Ovary (tissue), 9 donors: ENCODE data around the gene CAMSAP1. TPM values are rescaled to one million over a fixed set of nuclear protein-coding genes. Genes with fewer than 3 reads are reported as not detected.

ENCODE experiments used
- DNase-seq, 5 donors: peaks; one replicate each; pipeline ENCODE4 v3.0.0-alpha.2; 2019 to 2020
- H3K27ac ChIP-seq, 2 donors: fragments of 200-600 bp; one replicate each; pipeline versions ENCODE4 v1.5.1 to v1.8.0; 2019 to 2022
- H3K27me3 ChIP-seq: fragments of 200-600 bp; one replicate; pipeline ENCODE4 v1.8.0; 2022
- H3K36me3 ChIP-seq: fragments of 200-600 bp; sonication (generic); one replicate; pipeline ENCODE4 v1.5.1; 2019
- H3K4me1 ChIP-seq: one replicate; pipeline ENCODE4 v1.8.1; 2013; ENCODE audit warnings: mild to moderate bottlenecking, moderate library complexity; ENCODE audit not compliant: insufficient read depth
- H3K4me3 ChIP-seq: fragments of 200-600 bp; sonication (generic); one replicate; pipeline ENCODE4 v1.5.1; 2017
- H3K9me3 ChIP-seq, 2 donors: fragments of 200-600 bp in 1 of 2; sonication (generic) in 1 of 2; one replicate each; pipeline versions ENCODE4 v1.5.1 to v1.8.1; 2013 to 2019; ENCODE audit warnings: mild to moderate bottlenecking in 1 of 2, moderate library complexity in 1 of 2
- EP300 ChIP-seq: sonication (generic); formaldehyde crosslinking; IDR thresholded peaks from one replicate; pipeline ENCODE4 v1.6.1; 2017; ENCODE audit warnings: antibody characterized with exemption
- POLR2A ChIP-seq: fragments of 450-650 bp; IDR thresholded peaks from one replicate; pipeline ENCODE4 v1.6.1; 2017; ENCODE audit warnings: antibody characterized with exemption, mild to moderate bottlenecking, moderate library complexity
- WGBS, 3 donors: extraction: QIAGEN DNeasy Blood & Tissue Kit in 1 of 3; methylation state at CpG; one replicate each; pipeline versions ENCODE4 v1.1.5 to v1.1.7; 2013 to 2017; 5-methylcytosine and 5-hydroxymethylcytosine counted together
- intact Hi-C, 4 donors: fragments of 100-400 bp; cut with DNase I; formaldehyde crosslinking; loops; one replicate each; pipeline versions ENCODE4 v1.11.0 to v1.15.1; 2022 to 2023
- polyA plus RNA-seq, 2 donors: library from polyadenylated mRNA; stranded (reverse); fragments of 200-250 nt in 1 of 2; fragments of 350-450 nt in 1 of 2; fragmentation: Illumina TruSeq in 1 of 2; extraction: RNeasy Lipid Tissue Mini Kit (QIAGEN cat#74804) in 1 of 2; gene quantifications; one replicate each; pipeline ENCODE4 v1.2.3, GENCODE V29; 2013 to 2014
- total RNA-seq, 7 donors: library from RNA; depleted of rRNA in 2 of 7; stranded (reverse); fragments of >200 nt in 2 of 7; fragmentation: NEBNext Ultra II Directional in 3 of 7; extraction: Animal tissue kit (Norgen Biotek cat#: 25700) in 3 of 7; gene quantifications; one replicate each; pipeline versions ENCODE4 v1.1.0 to v1.2.4, GENCODE V29; 2016 to 2023
- TF ChIP-seq, protein P1 (sequence below), 3 donors: fragments of 450-650 bp in 2 of 3; fragments of 200-600 bp in 1 of 3; IDR thresholded peaks; one replicate each; pipeline versions ENCODE4 v1.5.1 to v1.8.0; 2016 to 2022; ENCODE audit warnings: antibody characterized with exemption in 3 of 3, mild to moderate bottlenecking in 1 of 3
- donor health status: DM: no; HTN: no; CAD: no; lungs with moderate emphysema.
- donor health status: DM: no; HTN: no; CAD: no.
- donor health status: Bipolar disorder and iron deficiency.
- donor health status: DM: yes; HTN: yes; CAD: no.
- donor health status: DM: no; HTN: no; CAD: no.
- donor health status: DM: yes; HTN: yes; CAD: no.

CAMSAP1 gene
- total and polyA plus RNA-seq, 9 donors, result 9.4 to 62.6 (median 38.0) TPM

DNA sequence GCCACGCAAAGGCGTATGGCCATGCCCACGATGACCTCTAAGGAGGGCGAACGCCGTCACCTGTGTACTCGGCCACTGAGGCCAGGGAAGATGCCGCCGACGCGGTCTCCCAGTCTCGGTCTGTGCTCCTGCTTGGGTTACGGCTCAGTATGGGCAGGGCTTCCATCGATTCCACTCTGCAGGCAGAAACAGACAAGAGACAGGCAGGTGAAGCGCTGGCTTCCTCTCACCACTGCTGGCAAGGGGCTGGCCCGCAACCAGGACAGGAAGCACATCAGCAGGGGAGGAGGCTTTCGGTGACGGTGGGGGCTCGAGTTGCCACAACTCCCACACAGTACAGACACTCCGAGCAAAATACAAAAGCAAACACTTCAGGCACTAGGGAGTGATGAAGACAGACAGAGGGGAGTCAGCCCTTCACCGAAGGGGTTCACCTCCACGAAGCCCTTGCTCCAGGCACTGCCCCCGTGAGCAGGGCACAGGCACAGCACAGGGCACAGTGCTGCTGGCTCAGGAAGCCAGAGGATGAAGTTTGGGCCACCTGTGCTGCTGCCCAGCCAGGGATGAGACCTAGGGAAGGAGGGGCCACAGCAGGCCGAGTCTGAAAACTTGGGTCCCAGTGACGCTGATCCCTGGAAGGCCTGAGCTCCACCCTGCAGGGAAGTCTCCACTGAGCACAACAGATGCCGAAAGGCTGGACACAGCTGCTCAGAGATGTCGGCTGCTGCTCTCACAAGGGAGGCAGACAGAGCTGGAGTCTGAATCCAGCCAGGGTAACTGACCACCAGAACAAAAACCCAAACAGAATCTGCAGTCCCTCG is 91.3 kb downstream of the CAMSAP1 start:
- Histone ChIP-seq H3K4me3 (no peak overlapping the region), H3K9me3 (peaks cover 0 to 4% of the 10 kb centered on the region in 2 donors), H3K36me3 (no peaks in the 10 kb centered on the region), H3K4me1 (no peaks in the 10 kb centered on the region), H3K27me3 (no peaks in the 10 kb centered on the region), H3K27ac (no peak overlapping the region)
- WGBS, 3 donors, result 64 to 79% (median 65%) methylated on average over 28 of the region's 28 CpGs
- TF ChIP-seq POLR2A, result no peak
- TF ChIP-seq, protein P1, sequence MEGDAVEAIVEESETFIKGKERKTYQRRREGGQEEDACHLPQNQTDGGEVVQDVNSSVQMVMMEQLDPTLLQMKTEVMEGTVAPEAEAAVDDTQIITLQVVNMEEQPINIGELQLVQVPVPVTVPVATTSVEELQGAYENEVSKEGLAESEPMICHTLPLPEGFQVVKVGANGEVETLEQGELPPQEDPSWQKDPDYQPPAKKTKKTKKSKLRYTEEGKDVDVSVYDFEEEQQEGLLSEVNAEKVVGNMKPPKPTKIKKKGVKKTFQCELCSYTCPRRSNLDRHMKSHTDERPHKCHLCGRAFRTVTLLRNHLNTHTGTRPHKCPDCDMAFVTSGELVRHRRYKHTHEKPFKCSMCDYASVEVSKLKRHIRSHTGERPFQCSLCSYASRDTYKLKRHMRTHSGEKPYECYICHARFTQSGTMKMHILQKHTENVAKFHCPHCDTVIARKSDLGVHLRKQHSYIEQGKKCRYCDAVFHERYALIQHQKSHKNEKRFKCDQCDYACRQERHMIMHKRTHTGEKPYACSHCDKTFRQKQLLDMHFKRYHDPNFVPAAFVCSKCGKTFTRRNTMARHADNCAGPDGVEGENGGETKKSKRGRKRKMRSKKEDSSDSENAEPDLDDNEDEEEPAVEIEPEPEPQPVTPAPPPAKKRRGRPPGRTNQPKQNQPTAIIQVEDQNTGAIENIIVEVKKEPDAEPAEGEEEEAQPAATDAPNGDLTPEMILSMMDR (IDR thresholded peaks at IDR 0.05), result no peak
- TF ChIP-seq EP300, result no peak
- DNase-seq, result no peak
- intact Hi-C loops, result no loop called here

DNA sequence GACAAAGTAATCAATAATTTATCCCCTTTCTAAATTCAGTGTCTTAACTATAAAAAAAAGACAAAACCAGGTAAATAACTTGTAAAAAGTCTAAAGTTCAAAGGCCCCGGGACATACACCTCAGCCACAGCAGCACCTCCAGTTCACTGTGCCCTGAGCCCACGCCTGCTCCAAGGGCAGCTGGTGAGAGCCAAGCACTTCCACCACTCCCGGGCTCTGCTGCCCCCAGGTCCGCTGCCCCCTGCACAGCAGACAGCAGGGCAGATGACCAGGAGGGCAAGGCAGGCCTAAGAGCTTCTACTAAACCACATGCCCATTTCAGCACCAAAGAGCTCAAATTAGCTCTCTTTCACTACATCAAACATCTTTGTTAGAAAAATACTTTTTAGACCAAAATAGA is 91.9 kb downstream of the CAMSAP1 start:
- H3K4me1 ChIP-seq, result no peaks in the 10 kb centered on the region
- no peaks in the 10 kb centered on the region for H3K36me3 ChIP-seq
- TF ChIP-seq EP300 (no peak), POLR2A (no peak)
- TF ChIP-seq, protein P1 (IDR thresholded peaks at IDR 0.05), result no peak
- H3K4me3 ChIP-seq, result no peak overlapping the region
- WGBS, 3 donors, result 90 to 95% (median 93%) methylated on average over 4 of the region's 4 CpGs
- DNase-seq, result no peak
- H3K9me3 ChIP-seq, result peaks cover 0 to 5% of the 10 kb centered on the region in 2 donors
- no peak overlapping the region for H3K27ac ChIP-seq
- no peaks in the 10 kb centered on the region for H3K27me3 ChIP-seq
- intact Hi-C loops, result no loop called here

DNA sequence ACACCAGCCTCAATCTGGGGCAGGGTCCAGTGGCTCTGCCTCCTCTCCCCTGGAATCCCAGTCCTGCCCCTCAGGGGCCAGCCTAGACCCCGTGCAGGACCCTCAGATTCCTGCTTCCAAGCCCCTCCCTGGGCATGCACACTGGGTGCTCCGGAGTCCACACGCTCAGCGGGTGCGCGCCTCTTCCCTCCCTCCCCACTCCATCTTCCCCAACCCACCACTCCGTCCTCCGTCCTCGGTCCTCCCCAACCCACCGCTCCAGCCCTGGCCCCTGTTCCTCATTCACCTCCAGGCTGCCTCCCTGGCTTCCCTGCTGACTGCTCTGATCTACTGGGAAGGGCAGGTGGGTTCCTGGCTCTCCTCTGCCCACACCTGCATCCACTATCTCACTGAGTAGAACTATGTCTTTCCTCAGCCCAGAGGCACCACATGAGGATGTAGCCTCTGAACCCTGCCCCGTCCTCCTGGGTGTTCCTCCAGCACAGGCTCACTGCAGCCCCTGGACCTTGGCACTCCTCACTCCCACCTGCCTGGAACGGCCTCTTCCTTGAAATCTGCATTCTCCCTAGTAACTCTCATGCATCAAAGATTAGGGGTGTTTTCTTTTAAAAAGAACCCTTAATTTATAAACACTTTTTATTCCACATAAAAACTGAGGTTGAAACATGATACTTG is 92.8 kb downstream of the CAMSAP1 start:
- no peak for DNase-seq
- H3K36me3 ChIP-seq, result no peaks in the 10 kb centered on the region

DNA sequence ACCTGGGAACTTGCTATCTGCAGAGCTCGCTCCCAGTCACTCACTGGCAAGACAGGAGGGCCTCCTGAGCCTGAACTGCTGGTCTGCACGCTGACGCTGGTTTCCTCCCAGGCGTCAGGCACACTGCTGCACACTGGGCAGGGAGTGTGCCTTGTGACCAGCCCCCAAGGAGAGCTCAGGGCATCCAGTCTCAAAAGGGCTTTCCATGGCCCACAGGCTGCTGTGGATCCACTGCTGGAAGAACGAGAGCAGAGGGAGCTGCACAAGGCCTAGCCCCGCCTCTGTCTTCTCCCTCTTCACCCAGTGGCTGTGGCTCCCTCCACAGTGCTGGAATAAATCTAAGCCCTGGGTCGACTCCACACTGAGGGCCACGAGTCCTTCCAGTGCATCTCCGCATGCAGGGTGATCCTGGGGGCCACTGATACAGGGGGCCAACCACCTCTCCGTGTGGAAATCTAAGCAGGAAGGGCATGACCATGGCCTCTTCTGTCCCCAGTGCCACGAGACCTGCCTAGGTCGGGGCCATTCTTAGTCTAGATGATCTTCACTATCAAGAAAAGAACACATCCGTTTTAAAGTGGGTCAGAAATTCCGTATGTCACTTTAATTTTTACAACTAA is 93.6 kb downstream of the CAMSAP1 start:
- TF ChIP-seq POLR2A (no peak), EP300 (no peak)
- TF ChIP-seq, protein P1 (IDR thresholded peaks at IDR 0.05), result no peak
- Histone ChIP-seq H3K4me3 (no peak overlapping the region), H3K27ac (no peak overlapping the region), H3K27me3 (no peaks in the 10 kb centered on the region), H3K4me1 (no peaks in the 10 kb centered on the region), H3K36me3 (no peaks in the 10 kb centered on the region), H3K9me3 (peaks cover 0 to 5% of the 10 kb centered on the region in 2 donors)
- intact Hi-C loops, result no loop called here
- WGBS, 3 donors, result 82 to 86% (median 83%) methylated on average over 14 of the region's 14 CpGs
- no peak for DNase-seq

More for the DNA sequence above, 92.8 kb downstream of the CAMSAP1 start:
- peaks cover 0 to 5% of the 10 kb centered on the region in 2 donors for H3K9me3 ChIP-seq
- intact Hi-C loops, result no loop called here
- no peak overlapping the region for H3K4me3 ChIP-seq
- H3K27me3 ChIP-seq, result no peaks in the 10 kb centered on the region
- no peaks in the 10 kb centered on the region for H3K4me1 ChIP-seq
- WGBS, 3 donors, result 88 to 94% (median 90%) methylated on average over 12 of the region's 12 CpGs
- TF ChIP-seq POLR2A, result no peak
- no peak for TF ChIP-seq EP300
- TF ChIP-seq, protein P1 (IDR thresholded peaks at IDR 0.05), result no peak
- H3K27ac ChIP-seq, result no peak overlapping the region
